PFSK-1 (cell line): ENCODE results near the gene PLAGL1.

Source experiments
- POLR2AphosphoS5 ChIP-seq: IDR thresholded peaks from 2 replicates; pipeline ENCODE4 v1.6.1; 2012; ENCODE audit warnings: low read depth, mild to moderate bottlenecking, control low read depth, low read length, moderate library complexity
- SIN3A ChIP-seq: IDR thresholded peaks from 2 replicates; pipeline ENCODE4 v1.6.1; 2012; ENCODE audit warnings: mild to moderate bottlenecking, low read length, moderate library complexity, borderline replicate concordance; ENCODE audit not compliant: insufficient read depth

DNA sequence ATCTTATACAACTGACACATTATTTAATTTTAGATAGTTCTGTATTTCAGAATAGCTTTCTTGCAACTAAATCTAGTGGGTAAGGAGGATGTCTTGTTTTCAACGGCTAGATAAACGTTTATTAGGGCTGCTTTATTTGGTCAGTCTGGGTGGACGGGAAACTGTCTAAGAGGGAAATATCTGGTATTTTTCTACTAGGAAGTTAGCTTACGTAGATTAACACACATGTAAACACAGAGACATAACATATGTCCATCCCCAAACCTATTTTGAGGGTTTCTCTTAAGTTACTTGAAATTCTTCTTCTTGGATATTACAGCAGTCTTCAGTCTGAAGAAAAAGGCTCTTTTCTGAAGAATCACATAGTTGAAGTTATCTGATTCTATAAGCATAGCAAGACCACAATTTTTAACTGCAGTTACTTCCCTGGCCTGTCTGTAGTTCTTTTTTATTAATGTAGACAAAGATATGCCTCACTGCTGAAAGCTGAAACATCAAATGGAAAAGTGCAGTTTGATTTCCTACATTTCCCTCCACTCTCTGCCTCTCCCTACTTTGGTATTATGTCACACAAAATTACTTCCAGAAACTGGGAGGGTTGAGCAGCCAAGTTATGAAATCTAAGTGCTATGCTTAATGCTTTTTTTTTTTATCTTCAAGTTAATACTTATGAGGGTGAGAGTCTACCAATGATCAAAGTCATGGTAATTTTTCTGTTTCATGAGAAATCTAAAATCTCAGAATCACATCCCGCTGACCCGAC lies 37.4 kb downstream of the PLAGL1 start:
- no peak for TF ChIP-seq POLR2AphosphoS5
- no peak for TF ChIP-seq SIN3A
